NCI-H774 (cell line): ENCODE measurements around the gene TNNI2.

Source experiments
- DNase-seq: peaks from one replicate; lab custom pipeline; 2025; lab: John Stamatoyannopoulos, UW

The TNNI2 gene

GRCh38 chr11:1834779-1835670 lies 3.8 kb upstream of the TNNI2 start, which contains the start of gene SYT8:
Gene SYT8, plus strand, starts transcription at chr11:1834990. Its CDS starts 116 bp downstream, at chr11:1835106.
- DNase-seq: no peak

- no peak for DNase-seq
These were observed 3.1 kb upstream of the TNNI2 start for GRCh38 chr11:1835671-1836010.

- no peak for DNase-seq
These were observed 2.5 kb upstream of the TNNI2 start for GRCh38 chr11:1836011-1836945.

DNA sequence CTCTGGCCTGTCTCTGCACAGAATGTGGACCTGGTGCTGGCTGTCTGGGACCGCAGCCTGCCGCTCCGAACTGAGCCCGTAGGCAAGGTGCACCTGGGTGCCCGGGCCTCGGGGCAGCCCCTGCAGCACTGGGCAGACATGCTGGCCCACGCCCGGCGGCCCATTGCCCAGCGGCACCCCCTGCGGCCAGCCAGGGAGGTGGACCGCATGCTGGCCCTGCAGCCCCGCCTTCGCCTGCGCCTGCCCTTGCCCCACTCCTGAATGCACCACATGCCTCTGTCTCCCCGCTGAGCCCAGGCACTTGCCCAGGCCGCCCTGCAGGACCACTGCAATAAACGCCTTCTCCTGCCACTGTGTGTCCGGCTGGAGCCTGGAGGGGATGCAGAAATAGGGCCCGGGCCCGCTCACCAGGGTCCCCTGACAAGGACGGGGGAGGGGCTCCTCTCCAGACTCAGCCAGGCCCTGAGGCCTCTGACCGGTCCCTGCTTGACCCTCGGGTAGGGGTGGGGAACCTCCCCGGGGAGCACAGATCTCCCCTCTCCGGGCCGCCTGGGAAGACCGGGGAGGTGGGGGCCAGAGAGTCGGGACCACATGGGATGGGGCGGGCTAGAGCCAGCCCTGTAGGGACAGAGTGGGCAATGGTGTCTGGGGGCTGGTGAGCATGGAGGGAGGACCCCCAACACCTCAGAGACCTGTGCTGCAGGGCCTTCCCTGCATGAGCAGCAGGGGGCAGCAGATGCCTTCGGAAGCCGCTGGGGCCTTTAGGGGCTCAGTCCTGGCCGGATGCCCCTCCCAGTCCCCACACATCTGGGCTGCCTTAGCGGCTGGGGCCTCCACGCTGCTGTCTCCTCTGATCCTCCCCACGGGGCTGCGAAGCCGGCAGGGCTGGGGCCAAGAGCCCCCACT lies 1.4 kb upstream of the TNNI2 start:
- DNase-seq: no peak

- no peak for DNase-seq
These were observed 730 bp upstream of the TNNI2 start for GRCh38 chr11:1838077-1838425.

GRCh38 chr11:1839204-1839923 lies 583 bp downstream of the TNNI2 start:
- DNase-seq: no peak

GRCh38 chr11:1839924-1840779 lies 1.4 kb downstream of the TNNI2 start:
- DNase-seq: no peak

- DNase-seq: no peak
These were observed 2.1 kb downstream of the TNNI2 start for GRCh38 chr11:1840780-1841480.

DNA sequence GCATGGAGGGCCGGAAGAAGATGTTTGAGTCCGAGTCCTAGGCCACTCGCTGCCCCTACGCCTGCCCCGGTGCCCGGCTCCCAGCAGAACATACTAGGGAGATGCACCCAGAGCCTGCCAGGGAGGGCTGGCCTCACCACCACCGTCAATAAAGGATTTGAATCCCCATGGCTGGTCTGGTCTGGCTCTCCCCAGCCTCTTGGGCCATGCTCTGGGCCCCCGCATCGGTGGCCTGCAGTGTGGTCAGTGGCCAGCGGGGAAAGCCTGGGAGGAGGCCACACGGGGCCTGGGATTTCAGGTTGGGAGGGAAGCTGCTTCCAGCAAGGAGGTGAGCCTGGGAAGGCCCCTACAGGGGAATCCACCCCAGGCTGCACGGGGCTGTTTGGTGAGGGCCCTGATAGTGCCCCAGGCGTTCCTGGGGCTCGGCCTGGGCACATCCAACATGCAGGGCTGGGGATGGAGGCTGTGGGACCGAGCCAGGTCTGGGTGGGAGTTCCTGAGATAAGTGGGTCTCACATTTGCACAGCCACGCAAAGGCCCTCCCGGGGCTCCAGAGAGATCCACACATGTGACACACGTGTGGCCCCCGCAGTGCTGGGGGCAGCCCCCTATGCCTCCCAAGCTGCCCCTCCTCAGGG lies 2.8 kb downstream of the TNNI2 start:
- no peak for DNase-seq

- no peak for DNase-seq
These were observed 3.6 kb downstream of the TNNI2 start for GRCh38 chr11:1842149-1843097.

DNA sequence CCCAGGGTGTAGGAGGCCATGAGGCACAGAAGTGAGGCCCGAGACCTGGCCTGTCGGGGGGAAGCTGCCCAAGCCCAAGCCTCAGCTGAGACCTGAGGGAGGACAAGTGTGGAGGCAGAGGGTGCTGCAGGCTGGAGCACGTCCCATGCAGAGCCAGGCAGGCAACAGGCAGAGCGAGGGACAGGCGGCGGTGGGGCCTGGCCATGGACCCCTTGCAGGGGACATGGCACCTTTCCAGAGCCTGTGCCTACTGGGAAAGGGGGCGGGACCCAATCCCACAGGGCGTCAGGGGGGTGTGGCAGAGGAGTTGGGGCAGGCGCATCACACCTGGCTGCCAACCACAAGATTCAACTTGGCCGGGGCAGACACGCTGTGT lies 4.3 kb downstream of the TNNI2 start:
- DNase-seq: no peak

DNA sequence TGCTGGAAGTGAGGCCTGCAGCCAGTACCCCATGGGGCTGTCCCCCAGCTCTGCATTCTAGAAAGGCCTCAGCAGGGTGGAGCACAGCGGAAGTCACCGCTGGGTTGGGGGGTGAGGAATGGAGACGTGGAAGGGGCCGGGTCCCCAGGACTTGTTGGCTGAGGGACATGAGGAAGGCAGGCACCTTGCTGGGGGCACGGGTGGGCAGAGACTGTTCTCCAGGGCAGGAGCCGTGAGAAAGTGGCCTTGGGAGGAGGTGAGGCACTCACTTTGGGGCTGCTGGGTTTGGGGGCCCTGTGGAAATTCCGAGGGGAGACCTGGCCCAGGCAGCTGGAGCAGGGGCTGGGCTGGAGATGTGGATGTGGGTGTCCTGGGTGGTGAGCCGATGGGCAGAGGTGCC lies 5.0 kb downstream of the TNNI2 start:
- no peak for DNase-seq

- no peak for DNase-seq
These were observed 5.7 kb downstream of the TNNI2 start for GRCh38 chr11:1844221-1845094.

DNA sequence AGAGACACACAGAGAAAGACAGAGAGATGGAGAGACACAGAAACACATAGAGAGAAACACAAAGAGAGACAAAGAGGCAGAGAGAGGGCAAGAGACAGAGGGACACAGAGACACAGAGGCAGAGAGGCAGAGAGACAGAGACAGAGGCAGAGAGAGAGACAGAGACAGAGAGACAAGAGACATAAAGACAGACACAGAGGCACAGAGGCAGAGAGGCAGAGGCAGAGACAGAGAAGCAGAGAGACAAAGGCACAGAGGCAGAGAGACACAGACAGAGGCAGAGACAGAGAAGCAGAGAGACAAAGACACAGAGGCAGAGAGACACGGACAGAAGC lies 6.3 kb downstream of the TNNI2 start:
- no peak for DNase-seq

DNA sequence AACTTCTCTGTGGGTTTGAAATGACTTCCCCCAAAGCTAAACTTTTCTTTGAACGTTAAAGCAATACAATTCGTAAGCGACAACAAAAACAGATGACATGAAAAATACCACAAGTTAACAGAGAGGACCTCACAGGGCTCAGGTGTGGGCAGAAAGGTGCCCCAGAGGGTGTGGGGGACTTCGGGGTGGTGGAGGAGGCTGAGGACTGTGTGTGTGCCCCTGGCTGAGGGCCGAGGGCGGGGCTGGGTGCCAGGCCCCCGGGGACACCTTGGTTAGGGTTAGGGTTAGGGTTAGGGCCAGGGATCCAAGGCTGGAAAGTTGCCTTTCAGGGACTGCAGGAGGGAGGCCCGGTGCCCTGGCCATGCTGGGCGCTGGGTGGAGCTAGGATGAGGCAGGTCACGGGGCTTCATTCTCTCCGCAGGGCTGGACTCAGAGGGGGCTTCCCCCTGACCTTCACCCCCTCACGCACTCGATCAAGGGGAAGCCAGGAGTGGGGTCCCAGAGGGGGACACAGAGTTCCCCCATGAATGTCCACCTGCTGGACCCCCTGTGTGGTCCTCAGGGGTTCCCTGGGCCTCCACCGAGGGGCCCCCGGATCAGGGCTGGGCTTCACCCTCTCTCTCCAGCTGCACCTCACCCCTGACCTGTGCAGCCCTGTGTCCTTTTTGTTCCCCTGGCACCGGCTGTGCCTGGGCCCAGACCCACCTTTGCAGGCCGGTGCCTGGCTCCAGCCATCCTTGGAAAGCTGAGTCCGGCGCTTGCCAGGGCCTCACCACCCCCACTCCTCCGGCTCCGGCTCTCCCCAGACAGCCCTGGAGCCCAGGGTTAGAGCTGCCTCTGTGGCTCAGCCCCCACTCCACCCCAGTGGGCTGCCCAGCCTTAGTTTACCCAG lies 7.0 kb downstream of the TNNI2 start:
- no peak for DNase-seq

GRCh38 chr11:1846453-1846932 lies 7.7 kb downstream of the TNNI2 start:
- DNase-seq: no peak
